Activated CD8-positive, alpha-beta T cell treated with anti-CD3 and anti-CD28 coated beads for 36 hours (primary cell): Measurements from ENCODE around the gene ZNF385A. TPM values are rescaled to one million over a fixed set of nuclear protein-coding genes. Genes with fewer than 3 reads are reported as not detected.

Experiments used
- ATAC-seq: fragments of 200-7000 bp; cut with Tn5 transposase; one replicate; pipeline ENCODE4 v1.10.0; 2021; ENCODE audit warnings: mild to moderate bottlenecking, moderate library complexity
- CTCF ChIA-PET: fragments of 350-600 bp; sonication (Branson Sonifier 250); formaldehyde crosslinking; loops from one replicate; lab custom pipeline; 2021; ENCODE audit warnings: antibody characterized with exemption; lab: Charles Lee
- POLR2A ChIA-PET: fragments of 350-600 bp; sonication (Branson Sonifier 250); formaldehyde crosslinking; loops from one replicate; lab custom pipeline; 2021; ENCODE audit warnings: antibody characterized with exemption; lab: Charles Lee
- DNase-seq: peaks from one replicate; pipeline ENCODE4 v3.0.0-alpha.2; 2020
- H3K27ac Mint-ChIP-seq: one replicate; pipeline ENCODE4 v1.8.0; 2021; ENCODE audit warnings: mild to moderate bottlenecking, mixed read lengths
- H3K27me3 Mint-ChIP-seq: one replicate; pipeline ENCODE4 v1.8.0; 2021; ENCODE audit warnings: mixed read lengths
- H3K36me3 Mint-ChIP-seq: one replicate; pipeline ENCODE4 v1.8.0; 2021; ENCODE audit warnings: low read depth, mixed read lengths
- H3K4me1 Mint-ChIP-seq: one replicate; pipeline ENCODE4 v1.8.0; 2021; ENCODE audit warnings: low read depth, mixed read lengths
- H3K4me3 Mint-ChIP-seq: one replicate; pipeline ENCODE4 v1.8.0; 2021; ENCODE audit warnings: mild to moderate bottlenecking, moderate library complexity, mixed read lengths
- H3K9me3 Mint-ChIP-seq: one replicate; pipeline ENCODE4 v1.8.0; 2021; ENCODE audit warnings: mixed read lengths
- intact Hi-C: fragments of 100-400 bp; cut with micrococcal nuclease; formaldehyde crosslinking; loops from one replicate; pipeline ENCODE4 v1.10.0; 2022
- total RNA-seq, 2 experiments: library from RNA; stranded (reverse); gene quantifications; one replicate each; pipeline ENCODE4 v1.2.3, GENCODE V29; 2021
- TF ChIP-seq, protein P1 (sequence below): fragments of 200-600 bp; IDR thresholded peaks from one replicate; pipeline ENCODE4 v1.8.0; 2022; ENCODE audit warnings: antibody characterized with exemption, mild to moderate bottlenecking

The ZNF385A gene
- total RNA-seq, 2 experiments from 2014 or later, result 1.1 to 2.5 TPM

DNA sequence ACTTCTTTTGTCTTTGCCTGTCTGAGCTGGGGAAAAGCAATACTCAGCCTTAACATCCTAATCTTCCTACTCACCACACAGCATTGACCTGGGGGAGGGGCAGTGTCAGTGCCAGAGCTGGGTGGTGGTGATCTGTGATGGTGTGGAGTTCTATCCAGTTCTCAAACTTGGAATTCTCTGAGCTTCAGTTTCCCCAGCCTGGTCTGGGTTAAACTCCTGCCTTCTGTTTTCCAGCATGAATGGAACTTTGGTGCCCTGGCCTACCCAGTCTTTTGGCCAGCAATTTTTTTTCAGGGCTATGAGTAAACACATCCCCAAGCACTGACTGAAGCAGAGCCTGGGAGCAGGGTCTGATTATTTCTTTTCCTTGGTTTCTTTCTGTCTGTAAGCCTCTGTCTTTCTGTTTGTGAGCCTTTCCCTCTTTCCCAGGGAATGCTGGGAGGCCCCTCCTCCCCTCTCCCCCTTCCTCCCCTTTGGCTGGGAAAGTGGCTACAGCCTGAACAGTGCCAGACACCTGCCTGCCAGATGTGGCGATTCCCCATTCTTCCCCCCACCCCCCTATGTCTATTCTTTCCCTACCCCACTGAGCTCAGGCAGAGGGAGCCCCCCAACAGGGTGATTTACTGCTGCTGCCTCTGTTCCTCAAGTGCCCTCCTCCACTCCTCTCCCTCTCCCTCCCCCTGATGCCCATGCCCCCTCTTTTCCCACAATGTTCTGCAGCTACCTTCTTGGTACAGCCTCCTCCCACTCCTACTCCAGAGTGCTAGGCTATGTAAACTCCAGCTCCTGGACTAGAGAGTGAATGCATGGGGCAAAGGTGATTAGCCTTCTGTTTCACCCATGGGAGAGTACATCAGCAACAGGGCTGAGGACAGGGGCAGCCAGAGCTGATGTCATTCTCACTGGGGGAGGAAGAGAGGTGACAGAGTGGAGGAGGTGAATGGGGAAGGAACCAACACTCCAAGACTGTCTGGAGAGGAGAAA, 31.4 kb downstream of the ZNF385A start:
- Mint-ChIP-seq H3K27ac (peak overlapping the region; percentile 25), H3K9me3 (no peaks in the 10 kb centered on the region), H3K4me3 (no peak overlapping the region), H3K36me3 (peaks cover 8% of the 10 kb centered on the region), H3K4me1 (peaks cover 15% of the 10 kb centered on the region), H3K27me3 (no peaks in the 10 kb centered on the region)
- no peak for ATAC-seq
- DNase-seq, result no peak
- ChIA-PET POLR2A (interaction anchor here (0.9 to 2.1 kb wide), 5 partner anchors 10 to 72 kb away, joined by 3 to 8 read pairs (median 3); no protein-coding TSS in a partner anchor), CTCF (interaction anchor here (1.0 to 5.1 kb wide), 10 partner anchors 8 to 60 kb away, joined by 3 to 25 read pairs (median 5); partner anchors contain the start of gene COPZ1)
- TF ChIP-seq, protein P1, sequence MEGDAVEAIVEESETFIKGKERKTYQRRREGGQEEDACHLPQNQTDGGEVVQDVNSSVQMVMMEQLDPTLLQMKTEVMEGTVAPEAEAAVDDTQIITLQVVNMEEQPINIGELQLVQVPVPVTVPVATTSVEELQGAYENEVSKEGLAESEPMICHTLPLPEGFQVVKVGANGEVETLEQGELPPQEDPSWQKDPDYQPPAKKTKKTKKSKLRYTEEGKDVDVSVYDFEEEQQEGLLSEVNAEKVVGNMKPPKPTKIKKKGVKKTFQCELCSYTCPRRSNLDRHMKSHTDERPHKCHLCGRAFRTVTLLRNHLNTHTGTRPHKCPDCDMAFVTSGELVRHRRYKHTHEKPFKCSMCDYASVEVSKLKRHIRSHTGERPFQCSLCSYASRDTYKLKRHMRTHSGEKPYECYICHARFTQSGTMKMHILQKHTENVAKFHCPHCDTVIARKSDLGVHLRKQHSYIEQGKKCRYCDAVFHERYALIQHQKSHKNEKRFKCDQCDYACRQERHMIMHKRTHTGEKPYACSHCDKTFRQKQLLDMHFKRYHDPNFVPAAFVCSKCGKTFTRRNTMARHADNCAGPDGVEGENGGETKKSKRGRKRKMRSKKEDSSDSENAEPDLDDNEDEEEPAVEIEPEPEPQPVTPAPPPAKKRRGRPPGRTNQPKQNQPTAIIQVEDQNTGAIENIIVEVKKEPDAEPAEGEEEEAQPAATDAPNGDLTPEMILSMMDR, result no peak
- intact Hi-C loops, result no loop called here

DNA sequence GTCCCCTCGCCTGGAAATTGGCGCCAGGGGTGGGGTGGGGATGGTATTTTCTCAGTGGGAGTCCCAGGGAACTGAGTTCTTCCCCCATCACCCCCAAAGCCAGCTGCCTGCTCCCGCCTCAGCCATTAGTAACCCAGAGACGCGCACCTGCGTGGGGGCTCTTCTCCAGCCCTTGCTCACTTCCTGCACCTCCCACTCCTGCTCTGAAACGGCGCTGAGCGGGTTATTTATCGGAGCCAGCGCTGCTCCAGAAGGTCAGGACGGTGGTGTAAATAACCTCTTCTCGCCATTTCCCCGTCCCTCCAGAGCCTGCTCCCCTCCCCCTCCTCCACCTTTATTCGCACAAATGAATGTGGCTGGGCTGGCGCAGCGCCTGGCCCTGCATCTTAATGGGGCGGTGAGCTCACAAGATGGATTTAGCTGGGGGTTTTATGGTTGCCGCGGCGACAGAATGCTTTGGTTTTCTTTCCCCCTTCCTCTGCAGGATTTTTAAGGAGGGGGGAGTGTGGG, 32.5 kb downstream of the ZNF385A start:
- ChIA-PET CTCF (interaction anchor here (1.0 to 5.1 kb wide), 11 partner anchors 9 to 59 kb away, joined by 3 to 25 read pairs (median 5); partner anchors contain the start of gene COPZ1), POLR2A (interaction anchor here (0.6 to 2.1 kb wide), 6 partner anchors 11 to 85 kb away, joined by 3 to 8 read pairs (median 4); no protein-coding TSS in a partner anchor)
- peak; percentile 81 for ATAC-seq
- intact Hi-C loops, result no loop called here
- peak; percentile 73 for DNase-seq
- Mint-ChIP-seq H3K27me3 (no peaks in the 10 kb centered on the region), H3K4me1 (peaks cover 15% of the 10 kb centered on the region), H3K9me3 (no peaks in the 10 kb centered on the region), H3K27ac (peak overlapping the region; percentile 44), H3K36me3 (peaks cover 13% of the 10 kb centered on the region), H3K4me3 (peak overlapping the region; percentile 43)
- TF ChIP-seq, protein P1, result no peak

DNA sequence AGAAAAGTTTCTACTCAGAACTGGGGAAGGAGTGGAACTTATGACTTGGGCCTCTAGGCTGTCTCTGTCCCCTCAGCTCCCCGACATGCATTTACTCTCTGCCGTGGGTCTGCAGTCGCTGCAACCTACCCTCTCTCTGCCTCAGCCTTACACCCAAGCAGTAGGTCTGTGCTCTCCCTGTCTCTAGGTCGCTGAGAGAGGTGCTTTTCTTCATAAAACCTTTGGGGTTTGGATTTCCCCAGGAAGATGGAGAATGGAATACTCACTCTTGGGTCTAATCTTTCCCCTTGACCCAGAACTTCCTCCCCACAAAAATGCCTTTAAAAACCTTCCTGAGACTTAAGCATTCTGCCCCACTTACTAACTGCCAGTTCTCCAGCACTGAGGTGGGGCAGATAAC, 33.2 kb downstream of the ZNF385A start:
- ATAC-seq, result no peak
- intact Hi-C loops, result no loop called here
- H3K4me3 Mint-ChIP-seq, result no peak overlapping the region
- ChIA-PET POLR2A (interaction anchor here (1.6 kb wide), 1 partner anchor 58 kb away, joined by 4 read pairs; no protein-coding TSS in a partner anchor), CTCF (interaction anchor here (0.7 to 5.1 kb wide), 10 partner anchors 7 to 58 kb away, joined by 3 to 25 read pairs (median 6); no protein-coding TSS in a partner anchor)
- no peaks in the 10 kb centered on the region for H3K9me3 Mint-ChIP-seq
- no peak overlapping the region for H3K27ac Mint-ChIP-seq
- H3K27me3 Mint-ChIP-seq, result no peaks in the 10 kb centered on the region
- H3K36me3 Mint-ChIP-seq, result peaks cover 15% of the 10 kb centered on the region
- DNase-seq, result no peak
- TF ChIP-seq, protein P1, result no peak
- peaks cover 15% of the 10 kb centered on the region for H3K4me1 Mint-ChIP-seq

DNA sequence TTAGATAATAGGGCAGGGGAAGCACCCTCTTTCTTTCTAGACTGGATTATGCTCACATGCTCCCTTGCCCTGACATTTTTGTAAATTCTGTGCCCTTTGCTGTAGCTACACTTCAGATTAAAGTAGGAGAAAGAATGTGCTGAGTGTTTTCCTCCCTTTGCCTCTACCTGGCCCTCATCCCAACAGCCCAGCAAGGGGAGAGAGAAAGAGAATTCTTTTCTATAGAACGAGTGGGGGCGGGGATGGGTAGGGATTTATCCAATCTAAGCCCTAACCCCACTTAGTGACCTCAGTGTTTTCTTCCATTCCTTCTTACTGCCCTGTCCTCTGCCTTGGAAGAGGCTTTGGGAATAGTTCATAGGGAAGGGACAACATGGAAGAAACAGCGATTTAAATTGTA, 33.8 kb downstream of the ZNF385A start:
- Mint-ChIP-seq H3K36me3 (peaks cover 15% of the 10 kb centered on the region), H3K27me3 (no peaks in the 10 kb centered on the region), H3K4me1 (peaks cover 15% of the 10 kb centered on the region), H3K4me3 (no peak overlapping the region), H3K27ac (no peak overlapping the region), H3K9me3 (no peaks in the 10 kb centered on the region)
- POLR2A ChIA-PET, result no interaction called here
- intact Hi-C loops, result no loop called here
- CTCF ChIA-PET, result interaction anchor here (0.7 to 5.1 kb wide), 9 partner anchors 8 to 57 kb away, joined by 3 to 25 read pairs (median 7); no protein-coding TSS in a partner anchor
- no peak for DNase-seq
- no peak for ATAC-seq
- TF ChIP-seq, protein P1, result no peak
